Activated CD8-positive, alpha-beta T cell treated with anti-CD3 and anti-CD28 coated beads for 36 hours (primary cell): ENCODE data around the gene HAUS3. TPM values are rescaled to one million over a fixed set of nuclear protein-coding genes. Genes with fewer than 3 reads are reported as not detected.

Source experiments
- ATAC-seq: fragments of 200-7000 bp; cut with Tn5 transposase; one replicate; pipeline ENCODE4 v1.10.0; 2021; ENCODE audit warnings: mild to moderate bottlenecking, moderate library complexity
- CTCF ChIA-PET: fragments of 350-600 bp; sonication (Branson Sonifier 250); formaldehyde crosslinking; loops from one replicate; lab custom pipeline; 2021; ENCODE audit warnings: antibody characterized with exemption; lab: Charles Lee
- POLR2A ChIA-PET: fragments of 350-600 bp; sonication (Branson Sonifier 250); formaldehyde crosslinking; loops from one replicate; lab custom pipeline; 2021; ENCODE audit warnings: antibody characterized with exemption; lab: Charles Lee
- DNase-seq: peaks from one replicate; pipeline ENCODE4 v3.0.0-alpha.2; 2020
- H3K27ac Mint-ChIP-seq: one replicate; pipeline ENCODE4 v1.8.0; 2021; ENCODE audit warnings: mild to moderate bottlenecking, mixed read lengths
- H3K27me3 Mint-ChIP-seq: one replicate; pipeline ENCODE4 v1.8.0; 2021; ENCODE audit warnings: mixed read lengths
- H3K36me3 Mint-ChIP-seq: one replicate; pipeline ENCODE4 v1.8.0; 2021; ENCODE audit warnings: low read depth, mixed read lengths
- H3K4me1 Mint-ChIP-seq: one replicate; pipeline ENCODE4 v1.8.0; 2021; ENCODE audit warnings: low read depth, mixed read lengths
- H3K4me3 Mint-ChIP-seq: one replicate; pipeline ENCODE4 v1.8.0; 2021; ENCODE audit warnings: mild to moderate bottlenecking, moderate library complexity, mixed read lengths
- H3K9me3 Mint-ChIP-seq: one replicate; pipeline ENCODE4 v1.8.0; 2021; ENCODE audit warnings: mixed read lengths
- intact Hi-C: fragments of 100-400 bp; cut with micrococcal nuclease; formaldehyde crosslinking; loops from one replicate; pipeline ENCODE4 v1.10.0; 2022
- total RNA-seq, 2 experiments: library from RNA; stranded (reverse); gene quantifications; one replicate each; pipeline ENCODE4 v1.2.3, GENCODE V29; 2021
- TF ChIP-seq, protein P1 (sequence below): fragments of 200-600 bp; IDR thresholded peaks from one replicate; pipeline ENCODE4 v1.8.0; 2022; ENCODE audit warnings: antibody characterized with exemption, mild to moderate bottlenecking

The HAUS3 gene
- total RNA-seq, 2 experiments from 2014 or later: 18.4 to 19.5 TPM

DNA sequence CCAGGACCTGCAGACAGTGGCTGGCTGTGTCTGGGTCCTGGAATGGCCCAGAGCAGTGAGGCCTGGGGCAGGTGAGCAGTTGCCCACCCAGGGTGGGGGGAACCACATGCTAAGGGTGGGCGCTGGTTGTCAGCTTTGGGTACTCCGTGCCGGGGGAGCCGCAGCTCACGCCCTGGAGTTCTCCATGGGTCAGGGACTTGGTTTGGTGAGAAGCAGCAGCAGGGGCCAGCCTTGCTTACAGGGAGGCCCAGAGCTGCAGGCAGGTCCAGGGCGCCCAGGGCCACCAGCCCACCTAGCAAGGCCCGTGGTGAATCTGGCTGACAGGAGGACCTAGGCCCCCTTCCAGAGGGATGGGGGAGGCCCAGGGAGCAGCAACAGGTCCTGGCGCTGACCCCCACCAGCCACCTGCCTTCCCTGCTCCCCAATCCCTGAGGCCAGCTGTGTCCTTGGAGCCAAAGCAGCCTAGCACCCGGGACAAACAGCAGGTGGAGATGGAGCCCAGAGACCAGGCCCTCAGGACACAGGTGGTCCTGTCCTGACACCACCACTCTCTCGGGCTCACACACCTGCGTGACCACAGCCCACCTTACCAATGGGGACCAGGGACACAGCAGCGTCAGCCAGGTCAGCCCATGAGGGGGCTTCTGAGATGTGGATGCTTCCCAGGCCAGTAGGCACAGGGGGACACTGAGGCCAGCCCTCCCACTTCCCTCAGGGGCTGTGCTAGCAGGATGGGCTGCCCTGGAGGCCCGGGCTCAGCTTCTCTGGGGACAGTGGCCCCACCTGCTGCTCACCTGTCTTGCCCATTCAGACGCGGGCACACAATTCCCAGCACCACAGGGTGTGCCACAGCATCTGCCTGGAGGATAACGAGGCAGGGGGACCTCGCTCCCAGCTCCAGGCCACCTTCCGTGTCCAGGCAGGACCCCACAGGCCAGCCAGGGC is 16.4 kb upstream of the HAUS3 start:
- DNase-seq (no peak), ATAC-seq (no peak)
- H3K27ac Mint-ChIP-seq: no peak overlapping the region
- H3K9me3 Mint-ChIP-seq: no peaks in the 10 kb centered on the region
- intact Hi-C loops: no loop called here
- no peaks in the 10 kb centered on the region for H3K27me3 Mint-ChIP-seq
- ChIA-PET CTCF (no interaction called here), POLR2A (no interaction called here)
- no peaks in the 10 kb centered on the region for H3K4me1 Mint-ChIP-seq
- H3K4me3 Mint-ChIP-seq: no peak overlapping the region
- H3K36me3 Mint-ChIP-seq: no peaks in the 10 kb centered on the region
- TF ChIP-seq, protein P1, sequence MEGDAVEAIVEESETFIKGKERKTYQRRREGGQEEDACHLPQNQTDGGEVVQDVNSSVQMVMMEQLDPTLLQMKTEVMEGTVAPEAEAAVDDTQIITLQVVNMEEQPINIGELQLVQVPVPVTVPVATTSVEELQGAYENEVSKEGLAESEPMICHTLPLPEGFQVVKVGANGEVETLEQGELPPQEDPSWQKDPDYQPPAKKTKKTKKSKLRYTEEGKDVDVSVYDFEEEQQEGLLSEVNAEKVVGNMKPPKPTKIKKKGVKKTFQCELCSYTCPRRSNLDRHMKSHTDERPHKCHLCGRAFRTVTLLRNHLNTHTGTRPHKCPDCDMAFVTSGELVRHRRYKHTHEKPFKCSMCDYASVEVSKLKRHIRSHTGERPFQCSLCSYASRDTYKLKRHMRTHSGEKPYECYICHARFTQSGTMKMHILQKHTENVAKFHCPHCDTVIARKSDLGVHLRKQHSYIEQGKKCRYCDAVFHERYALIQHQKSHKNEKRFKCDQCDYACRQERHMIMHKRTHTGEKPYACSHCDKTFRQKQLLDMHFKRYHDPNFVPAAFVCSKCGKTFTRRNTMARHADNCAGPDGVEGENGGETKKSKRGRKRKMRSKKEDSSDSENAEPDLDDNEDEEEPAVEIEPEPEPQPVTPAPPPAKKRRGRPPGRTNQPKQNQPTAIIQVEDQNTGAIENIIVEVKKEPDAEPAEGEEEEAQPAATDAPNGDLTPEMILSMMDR: no peak

- Mint-ChIP-seq H3K36me3 (no peaks in the 10 kb centered on the region), H3K9me3 (no peaks in the 10 kb centered on the region), H3K27ac (no peak overlapping the region), H3K4me1 (no peaks in the 10 kb centered on the region), H3K4me3 (no peak overlapping the region), H3K27me3 (no peaks in the 10 kb centered on the region)
- no peak for ATAC-seq
- CTCF ChIA-PET: no interaction called here
- no peak for DNase-seq
- POLR2A ChIA-PET: no interaction called here
- TF ChIP-seq, protein P1: no peak
- intact Hi-C loops: no loop called here
Measured at GRCh38 chr4:2257361-2258081, 15.6 kb upstream of the HAUS3 start.

- ATAC-seq (no peak), DNase-seq (no peak)
- ChIA-PET CTCF (no interaction called here), POLR2A (no interaction called here)
- H3K9me3 Mint-ChIP-seq: no peaks in the 10 kb centered on the region
- H3K4me3 Mint-ChIP-seq: no peak overlapping the region
- no peaks in the 10 kb centered on the region for H3K36me3 Mint-ChIP-seq
- no peaks in the 10 kb centered on the region for H3K27me3 Mint-ChIP-seq
- intact Hi-C loops: no loop called here
- no peaks in the 10 kb centered on the region for H3K4me1 Mint-ChIP-seq
- no peak overlapping the region for H3K27ac Mint-ChIP-seq
- TF ChIP-seq, protein P1: no peak
Measured at GRCh38 chr4:2256781-2257191, 14.9 kb upstream of the HAUS3 start.

DNA sequence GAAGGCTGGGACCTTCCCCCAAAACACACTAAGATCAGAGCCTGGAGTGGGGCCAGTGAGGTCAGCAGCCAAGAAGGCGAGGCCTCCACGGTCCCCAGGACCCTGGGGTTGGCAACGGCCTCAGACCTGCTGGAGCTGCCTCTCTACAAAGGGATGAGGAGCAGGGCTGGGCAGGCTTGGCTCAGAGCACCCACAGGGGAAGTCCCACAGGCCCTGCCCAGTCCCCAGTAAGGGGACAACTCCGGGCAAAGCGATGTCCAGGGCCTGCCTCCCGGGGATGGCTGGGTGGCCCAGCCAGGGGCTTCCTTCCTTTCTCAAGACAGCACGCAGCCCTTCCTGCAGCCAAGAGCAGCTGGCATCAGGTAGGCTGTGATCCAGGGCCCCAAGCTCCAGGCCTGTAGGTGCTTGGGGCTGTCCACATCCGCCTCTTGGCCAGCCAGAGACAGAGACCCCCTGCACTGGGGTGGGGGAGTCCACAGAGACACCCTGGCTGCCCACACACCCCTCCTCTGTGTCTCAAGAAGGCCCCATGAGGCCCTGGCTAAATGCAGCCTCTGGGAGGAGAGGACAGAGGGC is 14.3 kb upstream of the HAUS3 start:
- POLR2A ChIA-PET: no interaction called here
- intact Hi-C loops: no loop called here
- no peak overlapping the region for H3K4me3 Mint-ChIP-seq
- H3K27me3 Mint-ChIP-seq: no peaks in the 10 kb centered on the region
- ATAC-seq: no peak
- H3K27ac Mint-ChIP-seq: no peak overlapping the region
- no peak for DNase-seq
- TF ChIP-seq, protein P1: no peak
- H3K36me3 Mint-ChIP-seq: no peaks in the 10 kb centered on the region
- H3K9me3 Mint-ChIP-seq: no peaks in the 10 kb centered on the region
- CTCF ChIA-PET: no interaction called here
- no peaks in the 10 kb centered on the region for H3K4me1 Mint-ChIP-seq
